GM12878 (cell line): Measurements from ENCODE around the gene IFT88. TPM values are rescaled to one million over a fixed set of nuclear protein-coding genes. Genes with fewer than 3 reads are reported as not detected.

Experiments used
- ATAC-seq: fragments of 200-7000 bp; cut with Tn5 transposase; 3 replicates; pipeline ENCODE4 v1.9.1; 2020; ENCODE audit warnings: mild to moderate bottlenecking, moderate library complexity
- BruUV-seq: library from RNA; stranded (reverse); fragments of 400-500 nt; replicated peaks from 2 replicates; lab custom pipeline; 2021; lab: Mats Ljungman, UMichigan
- CTCF ChIA-PET: fragments of 300-600 bp; sonication (Branson Sonifier 250); formaldehyde crosslinking; extraction: SDS; loops from one replicate; lab custom pipeline; 2021; ENCODE audit warnings: inconsistent platforms; lab: Yijun Ruan, JAX
- POLR2A ChIA-PET: fragments of 350-600 bp; formaldehyde crosslinking; extraction: SDS; loops from one replicate; lab custom pipeline; 2021; ENCODE audit warnings: inconsistent platforms; lab: Charles Lee
- RAD21 ChIA-PET: fragments of 300-600 bp; sonication (Branson Sonifier 250); formaldehyde crosslinking; loops from one replicate; lab custom pipeline; 2023; ENCODE audit warnings: antibody characterized with exemption; ENCODE audit not compliant: unreplicated experiment; lab: Charles Lee
- SMC1A ChIA-PET: fragments of 300-600 bp; sonication (Branson Sonifier 250); formaldehyde crosslinking; loops from one replicate; lab custom pipeline; 2023; ENCODE audit not compliant: unreplicated experiment, uncharacterized antibody; lab: Charles Lee
- DNase-seq: peaks from one replicate; pipeline ENCODE4 v3.0.0-alpha.2; 2011; ENCODE audit warnings: low read depth, low spot score
- FAIRE-seq: peaks from 3 replicates; lab custom pipeline; 2011; peaks lifted over from hg19 to GRCh38; lab: Jason Lieb, UNC
- H2AFZ ChIP-seq: 2 replicates; pipeline ENCODE4 v1.6.0; 2011; ENCODE audit warnings: low read depth, low read length, control low read depth; ENCODE audit not compliant: control insufficient read depth
- H3K27ac ChIP-seq: 2 replicates; pipeline ENCODE4 v1.5.1; 2011; ENCODE audit warnings: control low read depth; ENCODE audit not compliant: control insufficient read depth, insufficient read depth
- H3K27me3 ChIP-seq, 2 experiments: replicated peaks in 1 of 2; 2 replicates each; pipeline versions ENCODE4 v1.6.0 to v1.6.1; 2011; ENCODE audit warnings: low read length in 1 of 2; ENCODE audit not compliant: control insufficient read depth in 2 of 2, insufficient read depth in 2 of 2
- H3K36me3 ChIP-seq, 2 experiments: 2 replicates each; pipeline ENCODE4 v1.5.1; 2011; ENCODE audit warnings: low read length in 1 of 2; ENCODE audit not compliant: control insufficient read depth in 2 of 2, insufficient read depth in 2 of 2
- H3K4me1 ChIP-seq: 2 replicates; pipeline ENCODE4 v1.6.1; 2011; ENCODE audit warnings: mild to moderate bottlenecking, low read length, moderate library complexity, mixed read lengths; ENCODE audit not compliant: control insufficient read depth, insufficient read depth
- H3K4me2 ChIP-seq: 2 replicates; pipeline ENCODE4 v1.6.0; 2011; ENCODE audit warnings: control low read depth; ENCODE audit not compliant: control insufficient read depth, insufficient read depth
- H3K4me3 ChIP-seq: fragments of 200-600 bp; sonication (generic); 2 replicates; pipeline ENCODE4 v1.5.1; 2016
- H3K79me2 ChIP-seq: 2 replicates; pipeline ENCODE4 v1.6.0; 2011; ENCODE audit warnings: low read length; ENCODE audit not compliant: control insufficient read depth, insufficient read depth
- H3K9ac ChIP-seq: 2 replicates; pipeline ENCODE4 v1.8.0; 2011; ENCODE audit warnings: low read length, control low read depth, mixed read lengths; ENCODE audit not compliant: control insufficient read depth, insufficient read depth
- H3K9me3 ChIP-seq: replicated peaks from 3 replicates; pipeline ENCODE4 v1.5.1; 2011; ENCODE audit warnings: mild to moderate bottlenecking, low read length; ENCODE audit not compliant: control insufficient read depth, insufficient read depth
- H4K20me1 ChIP-seq: 2 replicates; pipeline ENCODE4 v1.6.0; 2011; ENCODE audit not compliant: control insufficient read depth, insufficient read depth
- BACH1 ChIP-seq: fragments of 450-650 bp; IDR thresholded peaks from 2 replicates; pipeline ENCODE4 v1.6.1; 2017; ENCODE audit warnings: mild to moderate bottlenecking, borderline replicate concordance
- CREB1 ChIP-seq: IDR thresholded peaks from 2 replicates; pipeline ENCODE4 v1.6.1; 2012; ENCODE audit warnings: low read depth, mild to moderate bottlenecking, inconsistent platforms
- IKZF1 ChIP-seq: fragments of 450-650 bp; conservative IDR thresholded peaks from 2 replicates; pipeline ENCODE4 v1.6.1; 2017; ENCODE audit warnings: antibody characterized with exemption, mild to moderate bottlenecking
- IKZF2 ChIP-seq, 2 experiments: fragments of 450-650 bp; IDR thresholded peaks; 2 replicates each; pipeline ENCODE4 v1.6.1; 2017; ENCODE audit warnings: mild to moderate bottlenecking in 2 of 2, moderate library complexity in 2 of 2
- JUNB ChIP-seq: IDR thresholded peaks from 2 replicates; pipeline ENCODE4 v1.6.1; 2016; ENCODE audit warnings: antibody characterized with exemption, mild to moderate bottlenecking
- MTA2 ChIP-seq: fragments of 450-650 bp; IDR thresholded peaks from 2 replicates; pipeline ENCODE4 v1.6.1; 2016; ENCODE audit warnings: low read depth, mild to moderate bottlenecking, moderate library complexity
- RUNX3 ChIP-seq: IDR thresholded peaks from 2 replicates; pipeline ENCODE4 v1.6.1; 2012; ENCODE audit warnings: low read length, inconsistent platforms
- SP1 ChIP-seq: IDR thresholded peaks from one replicate; pipeline ENCODE4 v1.6.1; 2011; ENCODE audit warnings: low read depth, low read length
- SRF ChIP-seq, 2 experiments: IDR thresholded peaks; 2 replicates each; pipeline ENCODE4 v1.6.1; 2011; ENCODE audit warnings: low read depth in 2 of 2, low read length in 2 of 2, mild to moderate bottlenecking in 1 of 2, moderate library complexity in 1 of 2
- ZNF217 ChIP-seq: fragments of 450-650 bp; IDR thresholded peaks from 2 replicates; pipeline ENCODE4 v1.6.1; 2017; ENCODE audit warnings: antibody characterized with exemption, mild to moderate bottlenecking
- ZSCAN29 ChIP-seq: fragments of 450-650 bp; IDR thresholded peaks from 2 replicates; pipeline ENCODE4 v1.6.1; 2017; ENCODE audit warnings: mild to moderate bottlenecking, moderate library complexity
- WGBS: methylation state at CpG from one replicate; pipeline ENCODE4 v1.1.6; 2016; ENCODE audit warnings: low lambda C conversion rate; ENCODE audit not compliant: insufficient replicate concordance, insufficient coverage; ENCODE audit errors: missing lambda C conversion rate; 5-methylcytosine and 5-hydroxymethylcytosine counted together
- in situ Hi-C: fragments of 300-500 bp; cut with MboI; formaldehyde crosslinking; loops from 9 replicates; pipeline ENCODE4 v1.14.3; 2018; ENCODE audit warnings: mixed read lengths
- intact Hi-C: fragments of 100-400 bp; cut with micrococcal nuclease; formaldehyde crosslinking; loops from one replicate; pipeline ENCODE4 v1.14.2; 2022; ENCODE audit not compliant: unreplicated experiment
- polyA plus RNA-seq, 11 experiments: library from polyadenylated mRNA; depleted of rRNA in 4 of 11; unstranded in 6 of 11; stranded (reverse) in 5 of 11; fragments of >200 nt; fragmentation: Nextera tagmentation in 4 of 11; fragmentation: Illumina TruSeq in 1 of 11; extraction: Ambion mirVana in 4 of 11; extraction: Trizol in 1 of 11; gene quantifications; 1 replicate in 1 of 11; 2 replicates in 10 of 11; pipeline versions ENCODE4 v1.2.1 to v1.2.3, GENCODE V29; 2011 to 2016; ENCODE audit warnings: inconsistent platforms in 2 of 11, missing spikeins in 2 of 11, low read depth in 1 of 11
- total RNA-seq, 4 experiments: library from RNA; depleted of rRNA in 3 of 4; stranded (reverse); fragments of >200 nt in 3 of 4; fragmentation: Illumina TruSeq in 1 of 4; extraction: Trizol in 1 of 4; gene quantifications; 2 replicates each; pipeline versions ENCODE4 v1.2.1 to v1.2.3, GENCODE V29; 2013 to 2021
- TF ChIP-seq, protein P1 (sequence below): IDR thresholded peaks from 2 replicates; pipeline ENCODE4 v1.6.1; 2012; ENCODE audit warnings: improper control_type of control experiment, low read depth, low read length; ENCODE audit not compliant: insufficient replicate concordance

Gene IFT88
- total and polyA plus RNA-seq, 10 of the 15 experiments (the other 5 are each of a cell fraction or from before 2014, with no cell fraction given): 2.9 to 5.6 (median 4.1) TPM

DNA sequence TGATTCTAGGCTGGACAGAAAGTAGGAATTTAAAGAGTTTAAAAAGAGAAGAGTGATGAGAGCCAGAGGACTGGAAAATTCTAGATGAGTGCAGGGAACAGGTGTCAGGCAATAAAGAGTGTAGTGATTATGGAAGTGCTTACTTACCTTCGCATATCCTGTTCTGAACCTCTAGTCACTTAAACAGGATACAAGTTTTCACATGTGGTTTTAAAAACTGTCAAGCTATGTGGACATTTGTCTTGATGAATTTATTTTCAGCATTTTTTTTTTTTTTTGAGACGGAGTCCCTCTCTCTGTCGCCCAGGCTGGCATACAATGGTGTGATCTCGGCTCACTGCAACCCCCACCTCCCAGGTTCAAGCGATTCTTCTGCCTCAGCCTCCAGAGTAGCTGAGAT, 102.2 kb downstream of the IFT88 start (continued):
- TF ChIP-seq, protein P1, sequence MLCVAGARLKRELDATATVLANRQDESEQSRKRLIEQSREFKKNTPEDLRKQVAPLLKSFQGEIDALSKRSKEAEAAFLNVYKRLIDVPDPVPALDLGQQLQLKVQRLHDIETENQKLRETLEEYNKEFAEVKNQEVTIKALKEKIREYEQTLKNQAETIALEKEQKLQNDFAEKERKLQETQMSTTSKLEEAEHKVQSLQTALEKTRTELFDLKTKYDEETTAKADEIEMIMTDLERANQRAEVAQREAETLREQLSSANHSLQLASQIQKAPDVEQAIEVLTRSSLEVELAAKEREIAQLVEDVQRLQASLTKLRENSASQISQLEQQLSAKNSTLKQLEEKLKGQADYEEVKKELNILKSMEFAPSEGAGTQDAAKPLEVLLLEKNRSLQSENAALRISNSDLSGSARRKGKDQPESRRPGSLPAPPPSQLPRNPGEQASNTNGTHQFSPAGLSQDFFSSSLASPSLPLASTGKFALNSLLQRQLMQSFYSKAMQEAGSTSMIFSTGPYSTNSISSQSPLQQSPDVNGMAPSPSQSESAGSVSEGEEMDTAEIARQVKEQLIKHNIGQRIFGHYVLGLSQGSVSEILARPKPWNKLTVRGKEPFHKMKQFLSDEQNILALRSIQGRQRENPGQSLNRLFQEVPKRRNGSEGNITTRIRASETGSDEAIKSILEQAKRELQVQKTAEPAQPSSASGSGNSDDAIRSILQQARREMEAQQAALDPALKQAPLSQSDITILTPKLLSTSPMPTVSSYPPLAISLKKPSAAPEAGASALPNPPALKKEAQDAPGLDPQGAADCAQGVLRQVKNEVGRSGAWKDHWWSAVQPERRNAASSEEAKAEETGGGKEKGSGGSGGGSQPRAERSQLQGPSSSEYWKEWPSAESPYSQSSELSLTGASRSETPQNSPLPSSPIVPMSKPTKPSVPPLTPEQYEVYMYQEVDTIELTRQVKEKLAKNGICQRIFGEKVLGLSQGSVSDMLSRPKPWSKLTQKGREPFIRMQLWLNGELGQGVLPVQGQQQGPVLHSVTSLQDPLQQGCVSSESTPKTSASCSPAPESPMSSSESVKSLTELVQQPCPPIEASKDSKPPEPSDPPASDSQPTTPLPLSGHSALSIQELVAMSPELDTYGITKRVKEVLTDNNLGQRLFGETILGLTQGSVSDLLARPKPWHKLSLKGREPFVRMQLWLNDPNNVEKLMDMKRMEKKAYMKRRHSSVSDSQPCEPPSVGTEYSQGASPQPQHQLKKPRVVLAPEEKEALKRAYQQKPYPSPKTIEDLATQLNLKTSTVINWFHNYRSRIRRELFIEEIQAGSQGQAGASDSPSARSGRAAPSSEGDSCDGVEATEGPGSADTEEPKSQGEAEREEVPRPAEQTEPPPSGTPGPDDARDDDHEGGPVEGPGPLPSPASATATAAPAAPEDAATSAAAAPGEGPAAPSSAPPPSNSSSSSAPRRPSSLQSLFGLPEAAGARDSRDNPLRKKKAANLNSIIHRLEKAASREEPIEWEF: no peak
- TF ChIP-seq ZSCAN29: no peak
- TF ChIP-seq RUNX3: 0 out of 2 replicates have a peak, but pooled peaks have one; percentile 33
- TF ChIP-seq IKZF1: no peak
- peak; percentile 28 to 56; a peak in 2 of 4 replicates for TF ChIP-seq IKZF2 (IDR thresholded peaks at IDR 0.05)
- TF ChIP-seq SP1: no peak
- no peak for TF ChIP-seq CREB1
- TF ChIP-seq MTA2: peak; percentile 48; the same call in 1 of the 2 replicates
- TF ChIP-seq JUNB: no peak
- TF ChIP-seq, all 136 proteins: peak for 4

DNA sequence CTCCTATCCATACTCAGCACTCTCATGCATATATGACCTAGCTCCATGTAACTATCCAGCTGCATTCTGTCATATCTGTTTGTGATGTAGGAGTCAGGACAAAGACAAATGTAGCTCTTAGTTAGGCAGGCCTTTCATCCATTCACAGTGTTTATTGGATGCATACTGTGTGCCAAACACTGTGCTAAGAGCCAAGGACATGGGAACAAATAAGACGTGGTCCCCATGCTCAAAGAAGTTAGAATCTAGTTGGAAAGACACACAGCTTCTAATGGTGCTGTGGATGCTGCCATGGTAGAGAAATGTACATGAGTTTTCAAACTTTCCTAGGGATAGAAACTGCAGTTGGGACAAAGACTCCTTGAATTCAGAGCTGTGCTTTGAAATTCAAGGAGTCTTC, 104.8 kb downstream of the IFT88 start:
- no peak overlapping the region for H3K4me2 ChIP-seq
- FAIRE-seq (no peak), ATAC-seq (no peak), DNase-seq (no peak)
- H3K9me3 ChIP-seq: no peaks in the 10 kb centered on the region
- H4K20me1 ChIP-seq: no peaks in the 10 kb centered on the region
- ChIA-PET SMC1A (interaction anchor here (1.0 kb wide), 1 partner anchor 80 kb away, joined by 3 read pairs; no protein-coding TSS in a partner anchor), CTCF (interaction anchor here (0.7 kb wide), 1 partner anchor 42 kb away, joined by 3 read pairs; no protein-coding TSS in a partner anchor), RAD21 (no interaction called here), POLR2A (no interaction called here)
- BruUV-seq: no TSS peak
- intact Hi-C loops: no loop called here
- in situ Hi-C loops: no loop called here
- no peaks in the 10 kb centered on the region for H3K4me1 ChIP-seq
- H3K9ac ChIP-seq: no peak overlapping the region
- H3K4me3 ChIP-seq: no peak overlapping the region
- no peaks in the 10 kb centered on the region for H3K36me3 ChIP-seq
- no peak overlapping the region for H3K27ac ChIP-seq
- TF ChIP-seq ZNF217 (no peak), SRF (IDR thresholded peaks at IDR 0.05; ENCODE audit: low read depth in 2 of 2, low read length in 2 of 2) (no peak), BACH1 (no peak)
- 48% methylated on average over 1 of the region's 1 CpG for WGBS
- H3K79me2 ChIP-seq: no peaks in the 10 kb centered on the region
- no peaks in the 10 kb centered on the region for H3K27me3 ChIP-seq
- no peak overlapping the region for H2AFZ ChIP-seq
